Neutrophil (primary cell): Measurements from ENCODE around the gene PPP2R2D.
A peak's percentile ranks its signal among the peaks of the same experiment; 100 is the strongest.
"Not testable (repeated sequence)": the region's sequence is repeated elsewhere in the genome, so short reads cannot be mapped to it uniquely, and the experiment has no call there.

Experiments
- H3K27ac ChIP-seq: fragments of 200-600 bp; sonication (generic); 2 replicates; pipeline ENCODE4 v1.5.1; 2016; ENCODE audit warnings: mild to moderate bottlenecking, moderate library complexity
- H3K27me3 ChIP-seq: fragments of 200-600 bp; sonication (generic); 2 replicates; pipeline ENCODE4 v1.6.0; 2016; ENCODE audit warnings: mild to moderate bottlenecking
- H3K36me3 ChIP-seq: fragments of 200-600 bp; sonication (generic); 2 replicates; pipeline ENCODE4 v1.5.1; 2017
- H3K4me1 ChIP-seq, 2 experiments: fragments of 200-600 bp in 1 of 2; sonication (generic) in 1 of 2; 1 replicate in 1 of 2; 2 replicates in 1 of 2; pipeline versions ENCODE4 v1.5.1 to v1.6.1; 2013 to 2016; ENCODE audit warnings: low read depth in 1 of 2, low read length in 1 of 2, mild to moderate bottlenecking in 1 of 2, moderate library complexity in 1 of 2; ENCODE audit not compliant: control insufficient read depth in 1 of 2, insufficient read depth in 1 of 2
- H3K4me3 ChIP-seq, 2 experiments: fragments of 200-600 bp in 1 of 2; sonication (generic) in 1 of 2; 1 replicate in 1 of 2; 2 replicates in 1 of 2; pipeline ENCODE4 v1.5.1; 2013 to 2016; ENCODE audit warnings: low read depth in 1 of 2, low read length in 1 of 2, mild to moderate bottlenecking in 1 of 2, moderate library complexity in 1 of 2
- H3K9me3 ChIP-seq: fragments of 200-600 bp; sonication (generic); 2 replicates; pipeline ENCODE4 v1.5.1; 2016
- CTCF ChIP-seq: fragments of 200-600 bp; sonication (generic); IDR thresholded peaks from 2 replicates; pipeline ENCODE4 v1.5.1; 2016; ENCODE audit warnings: antibody characterized with exemption

PPP2R2D gene

GRCh38 chr10:131882151-131882550, 18.7 kb upstream of the PPP2R2D start:
- Histone ChIP-seq H3K36me3 (no peaks in the 10 kb centered on the region), H3K4me1 (no peaks in the 10 kb centered on the region), H3K27ac (no peak overlapping the region), H3K4me3 (no peak overlapping the region), H3K27me3 (peaks cover 24% of the 10 kb centered on the region), H3K9me3 (no peaks in the 10 kb centered on the region)
- no peak for TF ChIP-seq CTCF

GRCh38 chr10:131882590-131883451, 18.0 kb upstream of the PPP2R2D start:
- Histone ChIP-seq H3K4me3 (no peak overlapping the region), H3K36me3 (no peaks in the 10 kb centered on the region), H3K4me1 (no peaks in the 10 kb centered on the region), H3K27ac (no peak overlapping the region), H3K27me3 (peaks cover 23% of the 10 kb centered on the region), H3K9me3 (no peaks in the 10 kb centered on the region)
- TF ChIP-seq CTCF = no peak

- not testable (repeated sequence) for H3K4me1 ChIP-seq, H3K27ac ChIP-seq, H3K9me3 ChIP-seq, H3K36me3 ChIP-seq, H3K4me3 ChIP-seq
- peaks cover 13% of the 10 kb centered on the region for H3K27me3 ChIP-seq
Observed at GRCh38 chr10:131883621-131884393, 17.0 kb upstream of the PPP2R2D start.

GRCh38 chr10:131885391-131886165, 15.2 kb upstream of the PPP2R2D start:
- Histone ChIP-seq H3K27me3 (peaks cover 13% of the 10 kb centered on the region), H3K36me3 (no peaks in the 10 kb centered on the region), H3K4me3 (no peak overlapping the region), H3K27ac (no peak overlapping the region), H3K9me3 (no peaks in the 10 kb centered on the region), H3K4me1 (no peaks in the 10 kb centered on the region)
- TF ChIP-seq CTCF = peak; percentile 86

GRCh38 chr10:131886237-131886636, 14.6 kb upstream of the PPP2R2D start:
- H3K27me3 ChIP-seq = peaks cover 20% of the 10 kb centered on the region
- no peaks in the 10 kb centered on the region for H3K4me1 ChIP-seq
- no peak for TF ChIP-seq CTCF
- no peaks in the 10 kb centered on the region for H3K36me3 ChIP-seq
- H3K9me3 ChIP-seq = no peaks in the 10 kb centered on the region
- no peak overlapping the region for H3K27ac ChIP-seq
- no peak overlapping the region for H3K4me3 ChIP-seq
